ENCODE results near the gene LDHAL6B.

DNA sequence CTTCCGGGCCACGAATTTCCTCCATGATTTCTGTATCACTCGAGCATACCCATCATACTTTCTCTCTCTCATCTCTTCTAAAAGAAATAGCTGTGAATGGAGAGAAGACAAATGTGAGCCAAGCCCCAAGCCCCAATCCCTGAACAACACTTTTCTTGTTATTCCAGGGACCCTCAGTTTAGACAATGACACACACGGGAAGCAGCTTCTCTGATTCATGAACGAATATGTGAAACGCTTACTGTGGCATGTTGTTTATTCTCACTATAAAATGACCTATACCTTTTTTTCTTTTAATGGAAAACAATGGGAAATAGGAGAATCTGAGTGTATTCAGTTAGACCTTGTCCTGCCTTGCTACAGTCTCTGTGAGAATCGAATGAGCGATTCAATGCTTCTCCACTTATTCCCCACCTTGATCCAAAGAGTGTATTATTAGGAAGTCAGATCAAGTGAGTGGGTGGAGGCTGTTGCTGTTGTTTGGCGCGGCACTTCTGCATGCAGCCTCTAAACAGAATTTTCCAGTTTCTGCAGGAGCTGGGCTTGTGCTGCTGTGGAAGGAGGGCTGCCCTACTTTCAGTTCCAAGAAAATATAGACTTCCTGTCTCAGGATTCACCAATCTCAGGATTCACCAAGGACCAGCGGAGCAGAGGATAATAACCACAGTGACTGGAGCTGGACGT, 32.4 kb upstream of the LDHAL6B start:
- TF ChIP-seq CTCF (optimal IDR thresholded peaks at IDR 0.05 in 1 of 3, IDR thresholded peaks at IDR 0.05 in 1 of 3, conservative IDR thresholded peaks at IDR 0.05 in 1 of 3; ENCODE audit: extremely low read depth in 1 of 3, insufficient read depth in 2 of 3, low read length in 3 of 3) = no peak
- TF ChIP-seq EZH2 (IDR thresholded peaks at IDR 0.05; ENCODE audit: low read length) = no peak

Measured in keratinocyte (primary cell).